ENCODE measurements around the gene ADCK2.

DNA sequence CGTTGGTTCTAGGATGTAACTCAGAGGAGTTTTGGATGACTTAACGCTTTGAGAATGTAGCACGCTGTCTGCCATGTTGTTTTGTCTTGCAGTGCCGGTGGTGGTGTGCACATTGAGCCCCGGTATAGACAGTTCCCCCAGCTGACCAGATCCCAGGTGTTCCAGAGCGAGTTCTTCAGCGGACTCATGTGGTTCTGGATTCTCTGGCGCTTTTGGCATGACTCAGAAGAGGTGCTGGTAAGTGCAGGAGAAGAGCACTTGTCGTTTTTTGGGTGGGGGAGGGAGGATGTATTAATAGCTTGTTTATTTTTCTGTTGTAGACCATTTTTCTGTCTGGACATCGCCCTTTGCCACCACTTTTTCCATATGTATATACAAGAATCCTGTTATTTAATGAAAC, 30.0 kb downstream of the ADCK2 start:
- TF ChIP-seq, protein P1, sequence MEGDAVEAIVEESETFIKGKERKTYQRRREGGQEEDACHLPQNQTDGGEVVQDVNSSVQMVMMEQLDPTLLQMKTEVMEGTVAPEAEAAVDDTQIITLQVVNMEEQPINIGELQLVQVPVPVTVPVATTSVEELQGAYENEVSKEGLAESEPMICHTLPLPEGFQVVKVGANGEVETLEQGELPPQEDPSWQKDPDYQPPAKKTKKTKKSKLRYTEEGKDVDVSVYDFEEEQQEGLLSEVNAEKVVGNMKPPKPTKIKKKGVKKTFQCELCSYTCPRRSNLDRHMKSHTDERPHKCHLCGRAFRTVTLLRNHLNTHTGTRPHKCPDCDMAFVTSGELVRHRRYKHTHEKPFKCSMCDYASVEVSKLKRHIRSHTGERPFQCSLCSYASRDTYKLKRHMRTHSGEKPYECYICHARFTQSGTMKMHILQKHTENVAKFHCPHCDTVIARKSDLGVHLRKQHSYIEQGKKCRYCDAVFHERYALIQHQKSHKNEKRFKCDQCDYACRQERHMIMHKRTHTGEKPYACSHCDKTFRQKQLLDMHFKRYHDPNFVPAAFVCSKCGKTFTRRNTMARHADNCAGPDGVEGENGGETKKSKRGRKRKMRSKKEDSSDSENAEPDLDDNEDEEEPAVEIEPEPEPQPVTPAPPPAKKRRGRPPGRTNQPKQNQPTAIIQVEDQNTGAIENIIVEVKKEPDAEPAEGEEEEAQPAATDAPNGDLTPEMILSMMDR (IDR thresholded peaks at IDR 0.05), result no peak
- no peak for TF ChIP-seq POLR2A (IDR thresholded peaks at IDR 0.05)
